CD4-positive, alpha-beta memory T cell (primary cell): Measurements from ENCODE around the gene RADX. TPM values are rescaled to one million over a fixed set of nuclear protein-coding genes. Genes with fewer than 3 reads are reported as not detected.
A peak's percentile ranks its signal among the peaks of the same experiment; 100 is the strongest.

Experiments used
- CTCF ChIA-PET: fragments of 350-600 bp; sonication (Branson Sonifier 250); formaldehyde crosslinking; loops from one replicate; lab custom pipeline; 2021; ENCODE audit warnings: inconsistent platforms; ENCODE audit not compliant: partially characterized antibody; lab: Charles Lee
- POLR2A ChIA-PET: fragments of 350-600 bp; sonication (Branson Sonifier 250); formaldehyde crosslinking; loops from one replicate; lab custom pipeline; 2021; ENCODE audit not compliant: partially characterized antibody; lab: Charles Lee
- DNase-seq, 5 donors: peaks; one replicate each; pipeline versions ENCODE4 v3.0.0 to v3.0.0-alpha.2; 2020 to 2022; ENCODE audit warnings: mixed read lengths in 1 of 5
- H3K27ac ChIP-seq: one replicate; pipeline ENCODE4 v1.7.0; 2013; ENCODE audit warnings: low read depth, low read length
- H3K27me3 ChIP-seq: 2 replicates; pipeline ENCODE4 v1.7.0; 2013; ENCODE audit warnings: mild to moderate bottlenecking, low read length, moderate library complexity; ENCODE audit not compliant: insufficient read depth
- H3K36me3 ChIP-seq: 2 replicates; pipeline ENCODE4 v1.7.0; 2013; ENCODE audit warnings: mild to moderate bottlenecking, low read length, moderate library complexity; ENCODE audit not compliant: insufficient read depth
- H3K4me1 ChIP-seq: 2 replicates; pipeline ENCODE4 v1.7.0; 2013; ENCODE audit warnings: mild to moderate bottlenecking, low read length, moderate library complexity; ENCODE audit not compliant: insufficient read depth
- H3K4me3 ChIP-seq, 2 donors: one replicate each; pipeline ENCODE4 v1.7.0; 2013; ENCODE audit warnings: low read length in 2 of 2, mild to moderate bottlenecking in 1 of 2
- H3K9me3 ChIP-seq, 2 donors: one replicate each; pipeline ENCODE4 v1.7.0; 2013; ENCODE audit warnings: low read length in 2 of 2, control low read depth in 1 of 2; ENCODE audit not compliant: control insufficient read depth in 1 of 2
- H3K27ac Mint-ChIP-seq, 7 donors: one replicate each; pipeline ENCODE4 v1.8.0; 2020 to 2021; ENCODE audit warnings: mixed read lengths in 7 of 7, mild to moderate bottlenecking in 6 of 7, inconsistent platforms in 3 of 7, moderate library complexity in 3 of 7
- H3K27me3 Mint-ChIP-seq, 2 donors: one replicate each; pipeline ENCODE4 v1.8.0; 2020 to 2021; ENCODE audit warnings: mixed read lengths in 2 of 2
- H3K36me3 Mint-ChIP-seq, 2 donors: one replicate each; pipeline ENCODE4 v1.8.0; 2020 to 2021; ENCODE audit warnings: mixed read lengths in 2 of 2, inconsistent platforms in 1 of 2, mild to moderate bottlenecking in 1 of 2
- H3K4me1 Mint-ChIP-seq, 4 donors: one replicate each; pipeline ENCODE4 v1.8.0; 2020 to 2021; ENCODE audit warnings: mixed read lengths in 4 of 4, mild to moderate bottlenecking in 1 of 4
- H3K4me3 Mint-ChIP-seq, 8 donors: one replicate each; pipeline ENCODE4 v1.8.0; 2020 to 2021; ENCODE audit warnings: mixed read lengths in 8 of 8, mild to moderate bottlenecking in 7 of 8, moderate library complexity in 6 of 8, inconsistent platforms in 3 of 8
- H3K9me3 Mint-ChIP-seq, 8 donors: one replicate each; pipeline ENCODE4 v1.8.0; 2020 to 2021; ENCODE audit warnings: mixed read lengths in 8 of 8, mild to moderate bottlenecking in 5 of 8, inconsistent platforms in 3 of 8, moderate library complexity in 1 of 8
- intact Hi-C: fragments of 100-400 bp; cut with micrococcal nuclease; formaldehyde crosslinking; loops from one replicate; pipeline ENCODE4 v1.15.1; 2023
- microRNA-seq: library from miRNA; unstranded; fragments of <30 nt; microRNA quantifications from one replicate; pipeline ENCODE4 v1.2.0, GENCODE V29; 2021; ENCODE audit warnings: borderline replicate concordance, borderline number of aligned reads, borderline microRNAs expressed, mixed read lengths
- polyA plus RNA-seq, 2 donors: library from polyadenylated mRNA; unstranded; fragments of 300-500 nt; fragmentation: Illumina TruSeq; gene quantifications; one replicate each; pipeline ENCODE4 v1.2.3, GENCODE V29; 2021
- total RNA-seq, 2 experiments: library from RNA; stranded (reverse); gene quantifications; one replicate each; pipeline ENCODE4 v1.2.3, GENCODE V29; 2021

The RADX gene
- total and polyA plus RNA-seq, 4 experiments from 2014 or later: 2.4 to 16.2 (median 10.4) TPM

DNA sequence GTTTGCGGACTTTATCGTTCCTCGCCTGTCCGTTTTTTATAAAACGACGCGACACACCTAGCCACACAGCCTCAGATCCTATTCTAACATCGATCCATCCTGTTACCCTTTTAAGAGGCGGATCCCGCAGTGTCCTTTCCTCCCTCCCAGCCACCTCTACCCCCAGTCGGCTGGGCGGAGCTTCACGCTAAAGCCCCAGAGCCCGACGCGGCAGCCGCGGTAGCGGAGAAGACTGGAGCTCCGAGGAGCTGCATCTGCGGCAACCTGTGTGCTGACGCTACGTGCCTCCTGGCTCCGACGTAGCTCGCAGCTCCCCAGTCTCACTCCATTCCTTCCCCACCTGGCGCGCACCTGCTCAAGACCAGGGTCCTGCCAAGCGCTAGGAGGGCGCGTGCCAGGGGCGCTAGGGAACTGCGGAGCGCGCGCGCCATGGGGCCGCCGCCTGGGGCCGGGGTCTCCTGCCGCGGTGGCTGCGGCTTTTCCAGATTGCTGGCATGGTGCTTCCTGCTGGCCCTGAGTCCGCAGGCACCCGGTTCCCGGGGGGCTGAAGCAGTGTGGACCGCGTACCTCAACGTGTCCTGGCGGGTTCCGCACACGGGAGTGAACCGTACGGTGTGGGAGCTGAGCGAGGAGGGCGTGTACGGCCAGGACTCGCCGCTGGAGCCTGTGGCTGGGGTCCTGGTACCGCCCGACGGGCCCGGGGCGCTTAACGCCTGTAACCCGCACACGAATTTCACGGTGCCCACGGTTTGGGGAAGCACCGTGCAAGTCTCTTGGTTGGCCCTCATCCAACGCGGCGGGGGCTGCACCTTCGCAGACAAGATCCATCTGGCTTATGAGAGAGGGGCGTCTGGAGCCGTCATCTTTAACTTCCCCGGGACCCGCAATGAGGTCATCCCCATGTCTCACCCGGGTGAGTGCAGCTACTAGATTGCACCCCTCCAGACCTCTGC, 115.0 kb downstream of the RADX start, which contains the start of gene RNF128:
Gene RNF128, plus strand, starts transcription at position 217 of the 953 bp plus-strand sequence. Its CDS starts 213 bp downstream, at position 430.
- Mint-ChIP-seq H3K27me3 (peaks cover 16 to 22% of the 10 kb centered on the region in 2 donors), H3K27ac (peak within 1 kb of the TSS in 3 of 7 donors; percentile 18 to 38 (median 22)), H3K9me3 (peaks cover 0 to 5% (median 0%) of the 10 kb centered on the region in 8 donors), H3K36me3 (no peaks in the 10 kb centered on the region), H3K4me3 (peak within 1 kb of the TSS; percentile 42 to 84 (median 78)), H3K4me1 (peaks cover 0 to 7% (median 3%) of the 10 kb centered on the region in 4 donors)
- peak in 4 of 5 donors; percentile 3 to 25 (median 10) for DNase-seq
- H3K4me1 ChIP-seq: no peaks in the 10 kb centered on the region
- H3K9me3 ChIP-seq: no peaks in the 10 kb centered on the region
- POLR2A ChIA-PET: no interaction called here
- CTCF ChIA-PET: no interaction called here
- intact Hi-C loops: no loop called here
- H3K27me3 ChIP-seq: no peaks in the 10 kb centered on the region
- H3K4me3 ChIP-seq: no peak within 1 kb of the TSS
- H3K27ac ChIP-seq: no peak within 1 kb of the TSS
- no peaks in the 10 kb centered on the region for H3K36me3 ChIP-seq

GRCh38 chrX:106728337-106728736, 116.6 kb downstream of the RADX start:
- peaks cover 0 to 5% (median 0%) of the 10 kb centered on the region in 8 donors for H3K9me3 Mint-ChIP-seq
- intact Hi-C loops: no loop called here
- Histone ChIP-seq H3K4me3 (no peak overlapping the region), H3K27me3 (no peaks in the 10 kb centered on the region), H3K27ac (no peak overlapping the region), H3K36me3 (no peaks in the 10 kb centered on the region), H3K4me1 (no peaks in the 10 kb centered on the region), H3K9me3 (no peaks in the 10 kb centered on the region)
- no peak for DNase-seq
- H3K27ac Mint-ChIP-seq: no peak overlapping the region
- no peaks in the 10 kb centered on the region for H3K36me3 Mint-ChIP-seq
- H3K27me3 Mint-ChIP-seq: peaks cover 16 to 20% of the 10 kb centered on the region in 2 donors
- H3K4me3 Mint-ChIP-seq: no peak overlapping the region
- ChIA-PET POLR2A (no interaction called here), CTCF (no interaction called here)
- H3K4me1 Mint-ChIP-seq: peaks cover 0 to 7% (median 3%) of the 10 kb centered on the region in 4 donors

Small RNAs within 50 kb of the gene (microRNA-seq; reads per million reads assigned to microRNA genes)
- not detected for gene MIR548AN

Other genes with a start within 250 kb of the RADX start
- under 1 TPM in 1 of 2 experiments, not detected in 1; 0.11 TPM for gene RNF128, start 114.7 kb downstream of the RADX start, total RNA-seq
- gene RNF128, start 114.7 kb downstream of the RADX start, polyA plus RNA-seq: under 1 TPM; 0.23 to 0.42 TPM
- gene TBC1D8B, start 190.7 kb downstream of the RADX start, total RNA-seq: 1 to 10 TPM; 2.9 to 3.8 TPM
- under 1 TPM; 0.28 to 0.50 TPM for gene TBC1D8B, start 190.7 kb downstream of the RADX start, polyA plus RNA-seq